Measurements from ENCODE around the gene EIF3K.

The EIF3K gene

DNA sequence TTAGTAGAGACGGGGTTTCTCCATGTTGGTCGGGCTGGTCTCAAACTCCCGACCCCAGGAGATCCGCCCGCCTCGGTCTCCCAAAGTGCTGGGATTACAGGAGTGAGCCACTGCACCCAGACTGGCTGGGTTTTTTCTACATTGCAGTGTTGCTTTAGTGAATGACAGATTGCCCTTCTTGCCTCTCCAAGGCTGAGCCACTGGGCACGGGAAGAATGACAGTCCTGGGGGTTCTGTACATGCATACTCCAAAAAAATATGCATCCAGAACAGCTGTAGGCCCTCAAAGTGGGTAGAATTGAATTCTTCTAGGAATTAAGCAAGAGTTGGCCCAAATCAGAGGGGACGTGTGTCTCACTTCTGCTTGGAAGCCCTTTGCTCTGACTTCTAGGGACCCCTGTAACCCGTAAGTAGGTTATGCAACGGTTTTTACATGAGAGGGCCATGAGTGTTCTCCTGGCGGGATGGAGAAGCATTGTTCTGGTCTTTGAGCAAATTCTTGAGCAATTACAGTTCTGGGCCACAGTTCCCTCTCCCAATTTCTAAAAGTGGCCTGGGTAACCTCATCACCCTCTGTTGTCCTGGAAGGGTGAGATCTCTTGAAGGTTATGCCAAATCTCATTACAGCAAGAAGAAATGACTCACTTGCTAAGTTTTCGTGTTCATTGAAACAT, 32.1 kb downstream of the EIF3K start:
- DNase-seq, result no peak

DNA sequence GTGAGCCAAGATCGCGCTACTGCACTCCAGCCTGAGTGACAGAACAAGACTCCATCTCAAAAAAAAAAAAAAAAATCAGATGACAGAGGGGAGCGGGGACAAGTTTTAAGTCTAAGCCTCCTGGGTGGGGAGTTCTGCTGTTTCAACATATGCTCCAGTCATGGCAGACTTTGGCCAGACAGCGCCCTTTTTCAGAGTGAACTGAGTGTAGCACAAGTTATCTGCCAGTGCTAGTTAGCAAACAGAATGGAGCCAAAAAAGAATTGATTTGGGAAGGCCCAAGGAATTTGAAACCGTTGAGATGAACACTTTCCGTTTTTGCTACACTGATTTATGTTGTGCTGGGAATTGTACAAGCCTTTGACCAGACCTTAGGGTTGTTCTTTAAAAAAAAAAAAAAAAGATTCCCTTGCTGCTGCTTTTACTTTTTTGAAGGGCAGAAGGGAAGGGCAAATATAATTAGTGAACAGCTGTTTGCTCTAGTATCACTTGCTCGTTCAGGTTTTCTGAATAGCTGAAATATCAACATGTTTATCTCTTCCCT, 34.1 kb downstream of the EIF3K start:
- peak; percentile 47 to 53 for DNase-seq

DNA sequence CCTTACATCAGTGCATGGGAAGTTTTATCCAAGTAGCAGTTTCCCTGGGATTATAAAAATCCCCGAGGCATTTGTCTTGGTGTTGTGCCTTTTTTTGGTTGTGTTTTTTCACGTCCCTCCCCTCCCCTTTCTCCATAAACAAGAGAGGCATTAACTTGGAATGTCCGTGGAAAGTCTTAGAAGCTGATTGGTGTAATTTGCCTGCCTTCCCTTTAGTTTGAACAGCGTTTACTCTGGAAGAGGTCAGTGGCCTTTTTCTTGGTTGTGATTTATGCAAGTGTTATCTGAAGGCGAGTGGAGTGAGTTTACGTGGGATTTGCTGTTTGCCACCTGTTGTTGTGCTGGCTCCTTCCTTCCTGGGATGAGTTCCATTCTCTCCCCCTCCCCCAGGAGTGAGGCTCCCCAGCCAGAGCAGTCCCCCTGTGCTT, 35.7 kb downstream of the EIF3K start:
- no peak for DNase-seq

DNA sequence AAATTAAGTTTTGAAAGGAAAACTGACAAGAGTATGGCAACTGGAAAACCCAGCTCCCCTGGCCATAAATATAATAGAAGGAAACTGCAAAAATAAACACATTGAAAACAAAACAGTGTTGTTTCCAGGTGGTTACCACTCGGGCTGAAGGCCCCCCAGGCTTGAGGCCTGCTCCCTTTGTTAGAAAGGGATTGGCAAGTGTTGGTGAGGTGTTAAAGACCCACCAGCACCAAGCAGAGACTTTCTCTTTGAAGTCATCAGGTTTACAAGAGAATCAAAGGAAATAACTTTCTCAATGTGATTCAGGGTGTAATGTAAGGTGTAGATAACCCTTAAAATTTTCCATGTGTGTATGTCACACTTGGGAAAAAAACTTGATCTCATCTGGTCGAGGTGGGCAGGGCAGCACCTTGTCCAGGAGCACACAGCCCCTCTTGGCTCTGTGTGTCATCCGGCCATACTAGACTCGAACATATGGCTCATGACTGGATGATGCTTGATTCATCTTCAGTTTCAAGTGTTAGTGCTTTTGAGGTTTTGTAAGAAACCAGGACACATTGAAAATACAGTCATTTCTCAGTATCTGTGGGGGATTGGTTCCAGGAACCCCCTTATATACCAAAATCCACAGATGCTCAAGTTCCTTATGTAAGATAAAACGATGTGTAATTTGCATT, 36.3 kb downstream of the EIF3K start:
- no peak for DNase-seq

DNA sequence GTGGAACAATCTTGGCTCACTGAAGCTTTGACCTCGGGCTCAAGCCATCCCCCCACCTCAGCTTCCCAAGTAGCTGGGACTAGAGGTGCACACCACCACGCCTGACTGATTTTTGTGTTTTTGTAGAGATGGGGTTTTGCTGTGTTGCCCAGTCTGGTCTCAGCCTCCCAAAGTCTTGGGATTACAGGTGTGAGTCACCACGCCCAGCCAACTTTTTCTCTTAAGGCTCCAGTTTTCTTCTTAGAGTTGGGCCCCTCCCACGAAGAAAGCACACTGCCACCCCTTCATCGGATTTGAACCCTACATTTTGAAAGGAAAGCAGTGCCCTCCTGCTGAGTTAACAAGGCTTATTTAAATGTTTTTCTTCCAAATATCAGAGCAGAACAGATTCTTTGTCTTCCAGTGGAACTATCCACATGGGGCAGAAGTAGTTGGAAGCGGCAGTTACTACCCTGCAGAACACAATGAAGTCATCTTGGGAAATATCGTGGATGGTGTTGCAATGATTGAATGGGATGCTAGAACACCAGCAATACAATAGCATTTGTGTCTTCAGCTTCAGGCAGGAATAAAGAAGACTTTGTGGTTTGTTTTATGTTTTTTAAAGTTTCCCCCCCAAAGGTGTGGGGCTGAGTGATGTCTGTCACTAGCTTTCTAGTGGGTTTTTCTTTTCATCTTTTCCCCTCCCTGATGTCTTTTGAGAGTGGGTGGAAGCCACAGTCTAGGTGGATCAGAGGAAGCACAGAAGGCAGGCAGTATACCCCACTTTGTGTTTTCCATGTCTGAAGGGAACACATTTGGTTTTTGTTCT, 37.4 kb downstream of the EIF3K start:
- peak; percentile 71 to 89 for DNase-seq

DNA sequence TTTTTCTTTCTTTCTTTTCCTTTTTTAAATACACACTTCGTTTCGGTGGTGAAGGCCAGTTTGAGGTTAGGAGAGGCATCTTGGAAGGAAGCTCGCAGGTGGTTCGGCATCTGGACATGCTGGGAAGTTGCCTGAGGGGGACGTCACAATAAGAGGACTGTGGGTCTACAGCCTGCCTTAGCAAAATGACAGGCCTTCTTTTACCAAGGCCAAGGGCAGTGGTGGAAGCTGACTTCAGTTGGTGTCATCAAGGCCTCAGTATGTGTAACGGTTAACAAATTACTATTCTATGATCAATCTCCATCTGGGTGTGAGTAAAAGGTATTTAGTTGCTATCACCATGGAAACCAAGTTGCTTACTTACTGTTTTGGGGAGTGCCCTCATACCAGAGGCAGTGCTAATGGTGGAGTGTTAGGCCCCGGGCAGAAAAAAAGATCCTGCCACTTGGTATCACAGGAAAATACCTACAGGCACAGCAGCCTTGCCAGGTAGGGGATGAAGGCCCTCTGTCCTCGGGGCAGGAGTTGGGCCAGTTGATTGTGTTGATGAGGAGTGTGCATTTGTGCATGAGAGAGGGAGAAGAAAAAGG, 38.7 kb downstream of the EIF3K start:
- DNase-seq, result no peak

DNA sequence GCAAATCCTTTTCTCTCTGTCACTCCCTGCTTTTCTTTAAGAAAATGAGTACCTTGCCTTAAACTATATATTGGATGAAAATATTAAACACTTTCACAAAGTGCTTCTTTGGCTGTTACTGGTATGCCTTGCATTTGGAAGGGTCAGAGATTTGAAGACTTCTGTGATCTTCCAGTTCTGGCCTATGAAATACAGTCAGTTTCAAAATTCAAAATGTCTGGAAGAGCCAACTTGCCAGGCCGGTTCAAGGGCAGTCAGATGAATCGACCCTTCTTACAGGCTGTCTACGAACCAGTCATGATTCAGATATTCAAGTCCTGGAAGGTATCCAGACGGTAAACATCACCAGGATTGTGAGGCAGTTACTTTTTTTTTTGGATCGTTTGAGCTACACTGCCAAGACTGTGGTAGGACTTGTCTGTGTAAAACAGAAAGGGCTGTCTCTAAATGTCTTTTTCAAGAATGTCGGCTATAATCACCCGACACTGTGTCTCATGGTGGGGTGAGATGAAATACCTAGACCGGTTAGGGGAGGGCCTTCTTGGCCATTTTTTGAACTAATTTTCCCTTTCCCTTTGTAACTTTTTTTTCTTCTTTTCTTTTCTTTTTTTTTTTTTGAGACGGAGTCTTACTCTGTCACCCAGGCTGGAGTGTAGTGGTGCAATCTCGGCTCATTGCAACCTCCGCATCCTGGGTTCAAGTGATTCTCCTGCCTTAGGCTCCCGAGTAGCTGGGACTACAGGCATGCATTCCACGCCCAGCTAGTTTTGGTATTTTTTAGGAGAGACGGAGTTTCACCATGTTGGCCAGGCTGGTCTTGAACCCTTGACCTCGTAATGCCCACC, 39.7 kb downstream of the EIF3K start:
- no peak for DNase-seq

DNA sequence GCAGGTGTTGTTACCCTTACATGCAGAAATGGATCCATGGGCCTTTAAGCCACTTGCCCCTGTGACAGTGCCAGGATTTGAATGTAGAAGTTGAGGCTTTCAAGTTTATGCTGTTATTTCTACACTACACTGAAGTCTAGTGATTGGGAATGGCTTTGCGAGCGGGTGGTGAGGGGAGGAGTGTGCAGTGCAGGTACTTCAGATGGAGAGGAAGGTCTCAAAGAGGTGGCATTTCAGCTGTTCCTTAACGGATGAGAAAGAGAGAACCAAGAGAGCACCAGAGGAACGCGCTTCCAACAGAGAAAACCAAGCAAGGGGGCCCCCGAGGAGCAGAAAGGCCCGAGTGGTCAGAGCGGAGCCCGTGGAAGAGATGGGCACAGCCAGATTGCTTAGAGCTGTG, 41.7 kb downstream of the EIF3K start:
- no peak for DNase-seq

DNA sequence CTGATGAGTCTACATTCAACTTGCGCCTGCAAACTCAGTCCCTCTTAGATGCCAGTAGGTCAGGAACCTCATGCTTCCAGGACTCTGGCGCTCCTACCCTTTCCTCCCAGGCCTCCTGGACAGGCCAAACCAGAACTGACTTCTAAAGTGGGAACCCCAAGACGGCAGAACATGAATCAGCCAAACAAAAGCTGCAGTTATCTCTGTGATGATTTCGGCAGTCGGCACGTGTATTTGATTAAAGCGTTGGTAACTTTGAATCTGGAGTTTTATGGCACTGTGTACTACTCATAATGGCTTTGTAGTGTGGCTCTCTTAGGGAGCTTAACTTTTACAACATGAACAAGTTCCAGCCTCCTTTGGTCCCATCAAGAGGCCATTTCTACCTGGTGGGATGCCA, 42.1 kb downstream of the EIF3K start:
- no peak for DNase-seq

DNA sequence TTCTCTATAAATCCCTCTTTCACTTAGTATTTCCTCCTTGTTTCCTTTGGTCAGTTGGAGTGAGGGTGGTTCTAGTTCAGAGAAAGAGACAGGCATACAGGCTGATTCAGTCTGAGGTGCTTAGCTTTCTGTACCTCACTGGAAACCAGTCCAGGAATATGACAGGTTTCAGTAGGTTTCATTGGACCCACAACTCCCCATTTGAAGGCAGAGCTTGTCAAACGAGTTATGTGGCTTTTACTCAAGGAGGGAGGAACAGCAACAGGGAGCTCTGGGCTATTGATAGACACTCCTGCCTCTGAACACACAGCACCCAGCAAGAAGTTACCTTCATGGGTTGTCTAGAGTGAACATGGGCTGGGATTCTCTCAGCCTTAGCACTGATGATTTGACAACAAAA, 43.0 kb downstream of the EIF3K start:
- no peak for DNase-seq

DNA sequence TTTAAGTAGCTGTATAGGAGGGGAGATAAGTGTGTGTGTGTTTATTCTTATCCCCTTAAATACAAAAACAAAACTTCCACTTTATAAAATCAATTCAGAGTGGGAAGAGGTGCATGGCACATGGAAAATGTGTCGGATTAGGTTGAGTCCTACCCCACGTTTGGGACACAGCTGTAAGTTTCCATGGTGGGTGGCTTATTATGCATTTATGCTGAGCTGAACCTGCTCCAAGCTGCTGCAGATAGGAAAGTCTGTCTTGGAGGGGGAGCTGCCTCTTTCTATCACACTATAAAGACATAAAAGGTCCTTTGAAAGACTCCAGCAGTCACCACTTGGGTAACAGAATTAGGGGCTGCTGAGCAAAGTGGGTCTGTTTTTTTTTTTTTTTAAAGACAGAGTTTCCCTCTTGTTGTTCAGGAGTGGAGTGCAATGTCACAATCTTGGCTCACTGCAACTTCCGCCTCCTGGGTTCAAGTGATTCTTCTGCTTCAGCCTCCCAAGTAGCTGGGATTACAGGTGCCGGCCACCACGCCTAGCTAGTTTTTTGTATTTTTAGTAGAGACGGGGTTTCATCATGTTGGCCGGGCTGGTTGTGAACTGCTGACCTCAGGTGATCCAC, 43.7 kb downstream of the EIF3K start:
- DNase-seq, result no peak

DNA sequence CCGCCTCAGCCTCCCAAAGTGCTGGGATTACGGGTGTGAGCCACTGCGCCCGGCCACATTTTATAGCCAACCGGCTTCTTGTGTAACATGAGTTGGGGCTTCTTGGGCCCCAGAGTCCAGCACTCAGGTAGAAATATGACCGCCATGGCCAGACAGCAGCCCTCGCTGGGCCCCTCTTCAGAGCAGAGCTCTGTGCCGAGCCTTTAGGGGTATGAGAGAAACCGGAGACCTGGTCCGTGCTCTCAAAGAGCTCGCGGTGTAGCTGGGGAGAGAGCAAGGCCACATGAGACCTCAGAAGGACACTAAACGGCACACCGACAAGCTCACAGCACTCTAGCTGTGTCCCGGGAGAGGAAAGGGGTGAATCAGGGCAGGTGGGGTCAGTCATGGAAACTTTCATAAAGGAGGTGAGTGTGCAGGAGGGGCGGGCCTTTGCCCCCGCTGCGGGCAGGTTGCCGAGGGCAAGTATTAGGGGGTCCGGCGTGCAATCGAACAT, 44.2 kb downstream of the EIF3K start:
- no peak for DNase-seq

- DNase-seq, result no peak
Observed at GRCh38 chr19:38663957-38664502, 45.0 kb downstream of the EIF3K start.

GRCh38 chr19:38664503-38665211, 45.7 kb downstream of the EIF3K start:
- no peak for DNase-seq

DNA sequence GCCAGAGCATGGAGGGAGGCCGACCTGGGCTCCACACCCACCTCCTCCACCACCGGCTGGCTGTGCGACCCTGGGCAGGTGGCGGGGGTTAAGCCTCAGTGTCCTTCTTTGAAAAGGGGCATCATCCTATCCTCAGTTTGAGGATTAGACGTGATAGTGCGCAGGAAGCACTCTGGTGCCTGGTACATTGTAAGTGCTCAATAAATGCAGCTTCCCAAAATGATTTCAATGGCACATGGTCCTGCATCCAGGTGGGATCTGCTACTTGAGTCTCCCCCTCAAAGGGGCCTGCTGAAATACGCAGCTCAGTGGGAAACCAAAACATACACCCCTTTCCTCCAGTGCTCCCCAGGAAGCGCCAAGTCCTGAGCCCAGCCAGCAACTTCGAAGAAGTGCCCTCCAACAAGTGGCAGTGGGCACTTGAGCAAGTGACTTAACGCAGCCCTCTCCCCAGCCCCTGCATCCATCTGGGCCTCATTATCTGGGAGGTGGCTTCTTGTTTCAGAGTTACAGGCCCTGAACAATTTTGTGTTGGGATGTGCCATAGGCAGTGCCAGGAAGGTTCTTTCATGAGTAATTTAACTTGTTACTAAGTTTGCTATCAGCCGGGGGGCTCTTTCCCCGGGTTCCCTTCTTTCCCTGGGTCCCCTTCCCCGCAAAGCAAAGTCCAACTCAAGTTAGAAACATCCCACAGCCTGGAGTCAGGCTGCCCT, 46.4 kb downstream of the EIF3K start:
- DNase-seq, result no peak

- no peak for DNase-seq
Observed at GRCh38 chr19:38665950-38666662, 47.1 kb downstream of the EIF3K start.

DNA sequence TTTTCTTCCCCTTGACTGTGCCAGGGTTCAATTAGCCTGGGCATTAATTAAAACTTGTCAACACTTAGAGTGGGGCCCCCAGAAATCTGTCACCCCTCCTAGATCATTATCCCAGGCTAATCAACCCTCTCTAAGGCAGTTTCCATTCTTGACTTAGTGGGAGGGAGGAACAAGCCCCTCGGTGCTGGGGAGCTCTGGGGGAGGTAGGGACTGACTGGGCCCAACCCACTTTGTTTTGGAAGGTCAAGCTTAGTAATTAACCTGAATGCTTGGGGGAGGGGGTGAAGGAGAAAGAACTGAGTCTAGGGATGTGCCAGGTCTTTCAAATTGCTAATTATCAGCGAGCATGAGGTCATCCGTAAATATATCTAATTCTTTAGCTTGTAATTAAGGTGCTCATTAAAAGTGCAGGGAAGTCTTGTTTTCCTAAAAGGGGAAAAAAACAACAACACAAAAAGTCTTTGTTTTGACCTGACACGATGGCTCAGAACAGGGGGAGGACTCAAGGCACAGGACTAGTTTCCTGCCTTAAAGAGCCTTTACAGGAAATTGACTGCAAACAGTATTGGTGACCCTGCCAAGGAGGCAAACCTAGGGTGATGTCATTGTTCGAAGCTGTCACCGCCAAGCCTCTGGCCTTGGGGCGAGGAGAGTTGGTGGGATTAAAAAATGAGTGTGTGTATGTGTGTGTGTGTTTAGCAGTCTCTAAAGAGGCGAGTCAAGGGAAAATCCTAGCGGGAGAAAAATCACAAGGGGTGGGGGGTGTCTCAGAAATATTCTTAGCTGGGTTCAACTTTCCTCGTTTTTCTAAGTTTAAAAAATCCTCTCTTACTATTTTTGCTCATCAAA, 47.9 kb downstream of the EIF3K start:
- no peak for DNase-seq

DNA sequence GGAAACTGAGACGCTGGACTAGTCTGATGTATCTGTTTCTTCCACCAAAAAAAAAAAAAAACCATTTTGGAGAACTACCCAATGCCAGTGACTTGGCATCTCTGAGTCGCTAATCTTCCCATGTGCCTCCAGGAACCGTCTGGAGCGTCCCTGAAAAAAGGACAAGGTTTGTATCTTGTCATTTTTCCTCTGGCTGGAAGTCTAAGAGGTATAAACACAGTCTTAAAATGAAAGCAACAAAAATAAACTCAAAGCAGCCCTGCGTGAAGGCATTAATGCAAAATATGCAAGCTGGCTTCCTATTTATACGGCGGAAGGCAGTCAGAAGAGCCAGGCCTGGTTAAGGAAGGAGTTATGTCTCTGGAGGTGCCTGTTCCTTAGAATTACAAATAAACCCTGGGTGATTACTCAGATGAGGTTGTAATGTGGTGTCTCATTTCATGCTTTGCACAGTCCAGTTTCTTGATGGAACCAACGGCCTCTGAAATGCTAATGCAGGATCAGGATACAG, 48.7 kb downstream of the EIF3K start:
- no peak for DNase-seq

Measured in inflammatory macrophage treated with lipopolysaccharide for 1 hour (primary cell).